Endothelial cell of umbilical vein (primary cell): ENCODE results near the gene STAT1. TPM values are rescaled to one million over a fixed set of nuclear protein-coding genes. Genes with fewer than 3 reads are reported as not detected.
A peak's percentile ranks its signal among the peaks of the same experiment; 100 is the strongest.
"Not testable (repeated sequence)": the region's sequence is repeated elsewhere in the genome, so short reads cannot be mapped to it uniquely, and the experiment has no call there.

Experiments used
- BruUV-seq: library from RNA; stranded (reverse); fragments of 400-500 nt; replicated peaks from 2 replicates; lab custom pipeline; 2021; lab: Mats Ljungman, UMichigan
- CTCF ChIA-PET: fragments of 300-600, 350-600 bp; sonication (Branson Sonifier 250); formaldehyde crosslinking; loops from one replicate; lab custom pipeline; 2021; ENCODE audit warnings: antibody characterized with exemption, inconsistent platforms; lab: Charles Lee
- POLR2A ChIA-PET: fragments of 300-600, 350-600 bp; sonication (Branson Sonifier 250); formaldehyde crosslinking; loops from one replicate; lab custom pipeline; 2021; ENCODE audit warnings: antibody characterized with exemption, inconsistent platforms; lab: Charles Lee
- DNase-seq: peaks from one replicate; pipeline ENCODE4 v3.0.0-alpha.2; 2011; ENCODE audit warnings: low read depth, low spot score
- FAIRE-seq: peaks from 2 replicates; lab custom pipeline; 2011; peaks lifted over from hg19 to GRCh38; lab: Jason Lieb, UNC
- H2AFZ ChIP-seq: 2 replicates; pipeline ENCODE4 v1.6.0; 2012; ENCODE audit warnings: low read depth, low read length, control low read depth, inconsistent platforms
- H3K27ac ChIP-seq: 2 replicates; pipeline ENCODE4 v1.5.1; 2011; ENCODE audit warnings: low read depth, mild to moderate bottlenecking, control low read depth, low read length, moderate library complexity; ENCODE audit not compliant: insufficient read depth
- H3K27me3 ChIP-seq, 2 experiments: 2 replicates each; pipeline versions ENCODE4 v1.6.0 to v1.6.1; 2011; ENCODE audit warnings: low read length in 2 of 2, mixed read lengths in 1 of 2; ENCODE audit not compliant: control insufficient read depth in 2 of 2, insufficient read depth in 2 of 2
- H3K36me3 ChIP-seq, 2 experiments: 2 replicates in 1 of 2; 3 replicates in 1 of 2; pipeline ENCODE4 v1.5.1; 2011; ENCODE audit warnings: low read length in 2 of 2, mild to moderate bottlenecking in 1 of 2, moderate library complexity in 1 of 2; ENCODE audit not compliant: control insufficient read depth in 2 of 2, insufficient read depth in 2 of 2; ENCODE audit errors: extremely low read depth in 1 of 2
- H3K4me1 ChIP-seq: 3 replicates; pipeline ENCODE4 v1.5.1; 2011; ENCODE audit warnings: mild to moderate bottlenecking, low read length; ENCODE audit not compliant: control insufficient read depth, insufficient read depth; ENCODE audit errors: extremely low read depth
- H3K4me2 ChIP-seq: 2 replicates; pipeline ENCODE4 v1.6.1; 2011; ENCODE audit warnings: low read length, control low read depth, mixed read lengths; ENCODE audit not compliant: insufficient read depth
- H3K4me3 ChIP-seq, 3 experiments: fragments of 200-600 bp in 1 of 3; sonication (generic), shearing (Covaris generic) in 1 of 3; replicated peaks in 1 of 3; 2 replicates each; pipeline ENCODE4 v1.5.1; 2011 to 2016; ENCODE audit warnings: control low read depth in 3 of 3, low read length in 3 of 3, mild to moderate bottlenecking in 2 of 3, inconsistent platforms in 1 of 3, low read depth in 1 of 3, moderate library complexity in 1 of 3; ENCODE audit not compliant: insufficient read depth in 1 of 3
- H3K79me2 ChIP-seq: 2 replicates; pipeline ENCODE4 v1.6.0; 2012; ENCODE audit warnings: low read length, inconsistent platforms; ENCODE audit not compliant: control insufficient read depth, insufficient read depth
- H3K9ac ChIP-seq: replicated peaks from 2 replicates; pipeline ENCODE3; 2011; ENCODE audit warnings: low read length, control low read depth; ENCODE audit not compliant: insufficient read depth; ENCODE audit errors: extremely low read depth
- H3K9me1 ChIP-seq: replicated peaks from 3 replicates; pipeline ENCODE4 v1.6.0; 2011; ENCODE audit warnings: mild to moderate bottlenecking, low read length; ENCODE audit not compliant: control insufficient read depth, insufficient read depth; ENCODE audit errors: extremely low read depth
- H3K9me3 ChIP-seq: replicated peaks from 2 replicates; pipeline ENCODE4 v1.5.1; 2012; ENCODE audit warnings: low read length, inconsistent platforms; ENCODE audit not compliant: control insufficient read depth, insufficient read depth
- H4K20me1 ChIP-seq: replicated peaks from 2 replicates; pipeline ENCODE3; 2011; ENCODE audit warnings: mild to moderate bottlenecking, low read length; ENCODE audit not compliant: control insufficient read depth, insufficient read depth; ENCODE audit errors: extremely low read depth
- CTCF ChIP-seq, 2 donors: IDR thresholded peaks; 1 replicate in 1 of 2; 2 replicates in 1 of 2; pipeline ENCODE4 v1.5.1; 2011; ENCODE audit warnings: low read length in 2 of 2, mild to moderate bottlenecking in 2 of 2, moderate library complexity in 2 of 2, control low read depth in 1 of 2, inconsistent platforms in 1 of 2, low read depth in 1 of 2; ENCODE audit not compliant: insufficient read depth in 1 of 2; ENCODE audit errors: extremely low read depth in 1 of 2
- FOS ChIP-seq: IDR thresholded peaks from 2 replicates; pipeline ENCODE4 v1.6.1; 2011; ENCODE audit warnings: mild to moderate bottlenecking, low read length, moderate library complexity, borderline replicate concordance; ENCODE audit not compliant: insufficient read depth
- MAX ChIP-seq: IDR thresholded peaks from 2 replicates; pipeline ENCODE4 v1.6.1; 2011; ENCODE audit not compliant: insufficient read depth, insufficient read length
- POLR2A ChIP-seq: IDR thresholded peaks from 2 replicates; pipeline ENCODE4 v1.6.1; 2012; ENCODE audit warnings: low read depth, mild to moderate bottlenecking, control low read depth, low read length
- dilution Hi-C: fragments of 300-500 bp; cut with MboI; formaldehyde crosslinking; loops from one replicate; pipeline ENCODE4 v1.15.0; 2019; ENCODE audit warnings: low sequenced_read_pairs; ENCODE audit not compliant: extremely low pct_ligation_motif_present
- intact Hi-C: fragments of 100-400 bp; cut with micrococcal nuclease; formaldehyde crosslinking; loops from one replicate; pipeline ENCODE4 v1.10.0; 2022
- polyA plus RNA-seq, 4 experiments: library from polyadenylated mRNA; depleted of rRNA in 3 of 4; stranded (reverse) in 3 of 4; unstranded in 1 of 4; fragments of >200 nt; gene quantifications; 2 replicates each; pipeline versions ENCODE4 v1.2.1 to v1.2.3, GENCODE V29; 2011 to 2012; ENCODE audit warnings: missing spikeins in 1 of 4
- total RNA-seq: library from RNA; stranded (reverse); gene quantifications from 2 replicates; pipeline ENCODE4 v1.2.3, GENCODE V29; 2021

Gene STAT1
- total and polyA plus RNA-seq, 2 donors (not counting 3 experiments of a cell fraction or from before 2014, with no cell fraction given): 64.2 to 67.6 TPM

GRCh38 chr2:190996947-190997346, 17.0 kb downstream of the STAT1 start:
- FAIRE-seq: no peak
- intact Hi-C loops: loop anchor here (1.0 to 2.0 kb wide), 4 partner anchors 11 to 158 kb away; no protein-coding TSS in a partner anchor

GRCh38 chr2:190996338-190996946, 17.5 kb downstream of the STAT1 start:
- Histone ChIP-seq H3K4me2 (no peak overlapping the region), H3K9me3 (no peaks in the 10 kb centered on the region), H3K9ac (no peak overlapping the region), H3K79me2 (no peaks in the 10 kb centered on the region), H3K27me3 (no peaks in the 10 kb centered on the region), H3K9me1 (no peaks in the 10 kb centered on the region), H4K20me1 (no peaks in the 10 kb centered on the region), H3K36me3 (peaks cover 26 to 60% of the 10 kb centered on the region in 2 experiments), H3K4me3 (no peak overlapping the region), H3K4me1 (no peaks in the 10 kb centered on the region), H2AFZ (no peak overlapping the region), H3K27ac (no peak overlapping the region)
- POLR2A ChIA-PET: no interaction called here
- DNase-seq (peak; percentile 48), FAIRE-seq (peak; percentile 69)
- CTCF ChIA-PET: interaction anchor here (1.3 kb wide), 1 partner anchor 159 kb away, joined by 6 read pairs; no protein-coding TSS in a partner anchor
- dilution Hi-C loops (no loop called here), intact Hi-C loops (loop anchor here (1.0 to 2.0 kb wide), 4 partner anchors 12 to 158 kb away; no protein-coding TSS in a partner anchor)
- TF ChIP-seq FOS (no peak), MAX (no peak), CTCF (IDR thresholded peaks at IDR 0.05; ENCODE audit: extremely low read depth in 1 of 2, insufficient read depth in 1 of 2, low read depth in 1 of 2, low read length in 2 of 2) (peak; percentile 74 to 86)
- no TSS peak for BruUV-seq

More at GRCh38 chr2:190996947-190997346, 17.0 kb downstream of the STAT1 start:
- H3K4me1 ChIP-seq: no peaks in the 10 kb centered on the region
- H3K36me3 ChIP-seq: peaks cover 26 to 58% of the 10 kb centered on the region in 2 experiments
- CTCF ChIA-PET: interaction anchor here (1.3 kb wide), 1 partner anchor 158 kb away, joined by 6 read pairs; no protein-coding TSS in a partner anchor
- H3K27me3 ChIP-seq: no peaks in the 10 kb centered on the region
- H3K27ac ChIP-seq: no peak overlapping the region
- DNase-seq: no peak
- H4K20me1 ChIP-seq: no peaks in the 10 kb centered on the region
- POLR2A ChIA-PET: no interaction called here
- H3K4me3 ChIP-seq: no peak overlapping the region
- H3K79me2 ChIP-seq: no peaks in the 10 kb centered on the region
- TF ChIP-seq POLR2A: no peak
- no peaks in the 10 kb centered on the region for H3K9me1 ChIP-seq
- dilution Hi-C loops: no loop called here
- H3K9ac ChIP-seq: no peak overlapping the region
- no peak overlapping the region for H3K4me2 ChIP-seq
- H3K9me3 ChIP-seq: no peaks in the 10 kb centered on the region
- BruUV-seq: no TSS peak
- H2AFZ ChIP-seq: no peak overlapping the region

- intact Hi-C loops, FAIRE-seq, H4K20me1 ChIP-seq, H2AFZ ChIP-seq, H3K9ac ChIP-seq, H3K9me1 ChIP-seq, H3K9me3 ChIP-seq, H3K4me3 ChIP-seq, H3K4me1 ChIP-seq, H3K4me2 ChIP-seq, POLR2A ChIA-PET, DNase-seq, H3K27me3 ChIP-seq, dilution Hi-C loops, H3K27ac ChIP-seq, BruUV-seq, CTCF ChIA-PET, H3K79me2 ChIP-seq: not testable (repeated sequence)
- H3K36me3 ChIP-seq: peaks cover 28 to 59% of the 10 kb centered on the region in 2 experiments
These were observed 18.7 kb downstream of the STAT1 start for GRCh38 chr2:190995315-190995714.
